B cell (primary cell): ENCODE results near the gene S100A10. TPM values are rescaled to one million over a fixed set of nuclear protein-coding genes. Genes with fewer than 3 reads are reported as not detected.

Experiments
- ATAC-seq: fragments of 200-7000 bp; cut with Tn5 transposase; one replicate; pipeline ENCODE4 v1.10.0; 2021; ENCODE audit warnings: low read depth, mild to moderate bottlenecking, moderate number of reproducible peaks, moderate library complexity
- CTCF ChIA-PET: fragments of 350-600 bp; sonication (Branson Sonifier 250); formaldehyde crosslinking; loops from one replicate; lab custom pipeline; 2021; ENCODE audit warnings: antibody characterized with exemption, inconsistent platforms; lab: Charles Lee
- POLR2A ChIA-PET: fragments of 350-600 bp; sonication (Branson Sonifier 250); formaldehyde crosslinking; loops from one replicate; lab custom pipeline; 2021; ENCODE audit warnings: antibody characterized with exemption; lab: Charles Lee
- DNase-seq: peaks from one replicate; pipeline ENCODE4 v3.0.0; 2013
- H2AFZ ChIP-seq: 2 replicates; pipeline ENCODE4 v1.6.1; 2012; ENCODE audit warnings: mild to moderate bottlenecking, low read depth, low read length; ENCODE audit not compliant: insufficient read depth, poor library complexity, severe bottlenecking
- H3K27ac ChIP-seq, 2 donors: 1 replicate in 1 of 2; 2 replicates in 1 of 2; pipeline ENCODE4 v1.5.1; 2012 to 2013; ENCODE audit warnings: low read length in 2 of 2, mild to moderate bottlenecking in 2 of 2, moderate library complexity in 1 of 2
- H3K27me3 ChIP-seq, 4 experiments: fragments of 200-600 bp in 1 of 4; sonication (generic) in 1 of 4; replicated peaks in 1 of 4; 1 replicate in 2 of 4; 2 replicates in 2 of 4; pipeline versions ENCODE4 v1.6.1 to v1.7.0; 2013 to 2016; ENCODE audit warnings: low read length in 3 of 4, mild to moderate bottlenecking in 2 of 4, mixed read lengths in 1 of 4, moderate library complexity in 1 of 4; ENCODE audit not compliant: insufficient read depth in 4 of 4, control insufficient read depth in 3 of 4; ENCODE audit errors: control extremely low read depth in 1 of 4
- H3K36me3 ChIP-seq, 2 experiments: replicated peaks in 1 of 2; 1 replicate in 1 of 2; 2 replicates in 1 of 2; pipeline versions ENCODE4 v1.6.1 to v1.7.1; 2013; ENCODE audit warnings: low read length in 1 of 2; ENCODE audit not compliant: insufficient read depth in 2 of 2, control insufficient read depth in 1 of 2; ENCODE audit errors: control extremely low read depth in 1 of 2, extremely low read depth in 1 of 2
- H3K4me1 ChIP-seq, 2 donors: fragments of 200-600 bp in 1 of 2; sonication (generic) in 1 of 2; 1 replicate in 1 of 2; 2 replicates in 1 of 2; pipeline versions ENCODE4 v1.5.1 to v1.6.1; 2013 to 2017; ENCODE audit warnings: low read length in 2 of 2; ENCODE audit not compliant: control insufficient read depth in 2 of 2, insufficient read depth in 2 of 2
- H3K4me2 ChIP-seq: replicated peaks from 2 replicates; pipeline ENCODE3; 2012; ENCODE audit warnings: mild to moderate bottlenecking, low read depth, low read length; ENCODE audit not compliant: poor library complexity, severe bottlenecking
- H3K4me3 ChIP-seq, 5 experiments: fragments of 200-600 bp in 1 of 5; sonication (generic) in 1 of 5; 1 replicate in 3 of 5; 2 replicates in 2 of 5; pipeline versions ENCODE4 v1.5.1 to v1.7.0; 2011 to 2016; ENCODE audit warnings: low read length in 4 of 5, mild to moderate bottlenecking in 4 of 5, low read depth in 2 of 5, control low read depth in 1 of 5, moderate library complexity in 1 of 5; ENCODE audit not compliant: insufficient read depth in 1 of 5; ENCODE audit errors: control extremely low read depth in 1 of 5, extremely low read depth in 1 of 5
- H3K79me2 ChIP-seq: fragments of 200-600 bp; sonication (generic); one replicate; pipeline ENCODE4 v1.6.0; 2016; ENCODE audit warnings: low read length; ENCODE audit not compliant: control insufficient read depth, insufficient read depth
- H3K9ac ChIP-seq: fragments of 200-600 bp; sonication (generic); 2 replicates; pipeline ENCODE4 v1.6.1; 2017; ENCODE audit warnings: mild to moderate bottlenecking, low read length, moderate library complexity
- H3K9me3 ChIP-seq, 3 donors: one replicate each; pipeline versions ENCODE4 v1.6.1 to v1.7.1; 2013; ENCODE audit warnings: low read length in 2 of 3; ENCODE audit not compliant: control insufficient read depth in 2 of 3, insufficient read depth in 1 of 3; ENCODE audit errors: control extremely low read depth in 1 of 3
- H4K20me1 ChIP-seq: 2 replicates; pipeline ENCODE4 v1.6.0; 2012; ENCODE audit warnings: mild to moderate bottlenecking, low read length; ENCODE audit not compliant: insufficient read depth, control insufficient read depth, poor library complexity, severe bottlenecking
- H3K27ac Mint-ChIP-seq: one replicate; pipeline ENCODE4 v1.8.0; 2021; ENCODE audit warnings: mixed read lengths
- H3K27me3 Mint-ChIP-seq: one replicate; pipeline ENCODE4 v1.8.0; 2021; ENCODE audit warnings: mixed read lengths
- H3K4me1 Mint-ChIP-seq: one replicate; pipeline ENCODE4 v1.8.0; 2021; ENCODE audit warnings: mixed read lengths
- H3K4me3 Mint-ChIP-seq: one replicate; pipeline ENCODE4 v1.8.0; 2021; ENCODE audit warnings: mixed read lengths
- H3K9me3 Mint-ChIP-seq: one replicate; pipeline ENCODE4 v1.8.0; 2022; ENCODE audit warnings: mixed read lengths; ENCODE audit not compliant: insufficient read depth
- CTCF ChIP-seq: fragments of 200-600 bp; IDR thresholded peaks from one replicate; pipeline ENCODE4 v1.8.0; 2022; ENCODE audit warnings: antibody characterized with exemption, mild to moderate bottlenecking
- EZH2 ChIP-seq: IDR thresholded peaks from 2 replicates; pipeline ENCODE4 v1.6.1; 2012; ENCODE audit warnings: borderline replicate concordance, low read depth, mild to moderate bottlenecking, moderate library complexity, low read length; ENCODE audit not compliant: insufficient read depth, poor library complexity, severe bottlenecking
- WGBS: methylation state at CpG from one replicate; pipeline ENCODE4 v1.1.5; 2013; ENCODE audit warnings: missing lambda C conversion rate; ENCODE audit not compliant: insufficient coverage; 5-methylcytosine and 5-hydroxymethylcytosine counted together
- intact Hi-C: fragments of 100-400 bp; cut with micrococcal nuclease; formaldehyde crosslinking; loops from one replicate; pipeline ENCODE4 v1.10.0; 2022
- polyA plus RNA-seq: library from polyadenylated mRNA; depleted of rRNA; stranded (reverse); fragments of >200 nt; gene quantifications from 2 replicates; pipeline ENCODE4 v1.2.3, GENCODE V29; 2012
- total RNA-seq, 2 donors: library from RNA; stranded (reverse); fragments of 120-200 nt in 1 of 2; gene quantifications; 1 replicate in 1 of 2; 2 replicates in 1 of 2; pipeline versions ENCODE4 v1.2.3 to v1.2.4, GENCODE V29; 2013 to 2022

Gene S100A10
- total and polyA plus RNA-seq, 2 donors (not counting 1 experiment from before 2014, with no cell fraction given): 38.0 to 47.1 TPM

GRCh38 chr1:151967091-151967490 is 26.6 kb downstream of the S100A10 start:
- peaks cover 11% of the 10 kb centered on the region for H3K27me3 Mint-ChIP-seq
- H3K9me3 Mint-ChIP-seq: no peaks in the 10 kb centered on the region
- Histone ChIP-seq H3K27ac (no peak overlapping the region), H3K79me2 (no peaks in the 10 kb centered on the region), H3K4me1 (peaks cover 0 to 7% of the 10 kb centered on the region in 2 donors), H2AFZ (no peak overlapping the region), H3K4me3 (no peak overlapping the region), H3K36me3 (no peaks in the 10 kb centered on the region), H3K9me3 (no peaks in the 10 kb centered on the region), H3K4me2 (no peak overlapping the region), H4K20me1 (no peaks in the 10 kb centered on the region), H3K9ac (no peak overlapping the region), H3K27me3 (peaks cover 0 to 7% (median 4%) of the 10 kb centered on the region in 4 experiments)
- H3K27ac Mint-ChIP-seq: no peak overlapping the region
- no peak overlapping the region for H3K4me3 Mint-ChIP-seq
- no peak for TF ChIP-seq CTCF
- no peak for TF ChIP-seq EZH2
- POLR2A ChIA-PET: no interaction called here
- CTCF ChIA-PET: interaction anchor here (1.1 to 14.2 kb wide), 10 partner anchors 10 to 221 kb away, joined by 3 to 307 read pairs (median 8); partner anchors contain the start of gene S100A10
- H3K4me1 Mint-ChIP-seq: peaks cover 7% of the 10 kb centered on the region
- intact Hi-C loops: no loop called here
- WGBS: no CpG with 5 or more reads among the region's 1 CpG
- ATAC-seq (no peak), DNase-seq (no peak)

- H3K27ac ChIP-seq: no peak overlapping the region
- H3K4me2 ChIP-seq: no peak overlapping the region
- intact Hi-C loops: no loop called here
- H3K4me1 ChIP-seq: peaks cover 0 to 7% of the 10 kb centered on the region in 2 donors
- DNase-seq (no peak), ATAC-seq (no peak)
- Mint-ChIP-seq H3K27ac (no peak overlapping the region), H3K9me3 (no peaks in the 10 kb centered on the region), H3K4me3 (no peak overlapping the region), H3K27me3 (peaks cover 11% of the 10 kb centered on the region), H3K4me1 (peaks cover 7% of the 10 kb centered on the region)
- no peaks in the 10 kb centered on the region for H4K20me1 ChIP-seq
- TF ChIP-seq CTCF (no peak), EZH2 (no peak)
- H3K9ac ChIP-seq: no peak overlapping the region
- no peaks in the 10 kb centered on the region for H3K36me3 ChIP-seq
- H3K79me2 ChIP-seq: no peaks in the 10 kb centered on the region
- peaks cover 0 to 10% (median 4%) of the 10 kb centered on the region in 4 experiments for H3K27me3 ChIP-seq
- H3K4me3 ChIP-seq: no peak overlapping the region
- POLR2A ChIA-PET: no interaction called here
- H3K9me3 ChIP-seq: no peaks in the 10 kb centered on the region
- H2AFZ ChIP-seq: no peak overlapping the region
- CTCF ChIA-PET: interaction anchor here (1.8 to 14.2 kb wide), 4 partner anchors 16 to 34 kb away, joined by 4 to 307 read pairs (median 14); partner anchors contain the start of gene S100A10
Observed at GRCh38 chr1:151966061-151966460, 27.6 kb downstream of the S100A10 start.
